SKM-1 treated with dmso at 0.1 percent for 144 hours (cell line): ENCODE results near the gene C3orf18.

ENCODE experiments used
- DNase-seq: peaks from one replicate; lab custom pipeline; 2025; ENCODE audit not compliant: unreplicated experiment; lab: John Stamatoyannopoulos, UW

C3orf18 gene

GRCh38 chr3:50604110-50604621 is 36.6 kb upstream of the C3orf18 start:
- DNase-seq = no peak

GRCh38 chr3:50603261-50604109 is 35.9 kb upstream of the C3orf18 start:
- no peak for DNase-seq

- DNase-seq = no peak
These were observed 35.1 kb upstream of the C3orf18 start for GRCh38 chr3:50602595-50603191.

GRCh38 chr3:50600841-50601591 is 33.5 kb upstream of the C3orf18 start:
- DNase-seq = peak; percentile 95

GRCh38 chr3:50600141-50600753 is 32.7 kb upstream of the C3orf18 start:
- DNase-seq = no peak

GRCh38 chr3:50599716-50600118 is 32.2 kb upstream of the C3orf18 start:
- no peak for DNase-seq

GRCh38 chr3:50599115-50599715 is 31.7 kb upstream of the C3orf18 start:
- no peak for DNase-seq

GRCh38 chr3:50594253-50594785 is 26.8 kb upstream of the C3orf18 start:
- DNase-seq = no peak

GRCh38 chr3:50592568-50592967 is 25.0 kb upstream of the C3orf18 start:
- peak; percentile 51 for DNase-seq

- no peak for DNase-seq
These were observed 23.7 kb upstream of the C3orf18 start for GRCh38 chr3:50591196-50591741.

- DNase-seq = no peak
These were observed 21.3 kb upstream of the C3orf18 start for GRCh38 chr3:50588759-50589433.

GRCh38 chr3:50587806-50588758 is 20.5 kb upstream of the C3orf18 start:
- no peak for DNase-seq

GRCh38 chr3:50587373-50587772 is 19.8 kb upstream of the C3orf18 start:
- DNase-seq = no peak

- no peak for DNase-seq
These were observed 19.2 kb upstream of the C3orf18 start for GRCh38 chr3:50586763-50587070.

- DNase-seq = no peak
These were observed 18.6 kb upstream of the C3orf18 start for GRCh38 chr3:50585919-50586762.

- peak; percentile 15 for DNase-seq
These were observed 16.8 kb upstream of the C3orf18 start for GRCh38 chr3:50584391-50584790.

GRCh38 chr3:50583897-50584296 is 16.4 kb upstream of the C3orf18 start:
- no peak for DNase-seq

- no peak for DNase-seq
These were observed 14.5 kb upstream of the C3orf18 start for GRCh38 chr3:50582083-50582482.
